ENCODE results near the gene HAS3.
"Not testable (repeated sequence)": the region's sequence is repeated elsewhere in the genome, so short reads cannot be mapped to it uniquely, and the experiment has no call there.

The HAS3 gene, protein sequence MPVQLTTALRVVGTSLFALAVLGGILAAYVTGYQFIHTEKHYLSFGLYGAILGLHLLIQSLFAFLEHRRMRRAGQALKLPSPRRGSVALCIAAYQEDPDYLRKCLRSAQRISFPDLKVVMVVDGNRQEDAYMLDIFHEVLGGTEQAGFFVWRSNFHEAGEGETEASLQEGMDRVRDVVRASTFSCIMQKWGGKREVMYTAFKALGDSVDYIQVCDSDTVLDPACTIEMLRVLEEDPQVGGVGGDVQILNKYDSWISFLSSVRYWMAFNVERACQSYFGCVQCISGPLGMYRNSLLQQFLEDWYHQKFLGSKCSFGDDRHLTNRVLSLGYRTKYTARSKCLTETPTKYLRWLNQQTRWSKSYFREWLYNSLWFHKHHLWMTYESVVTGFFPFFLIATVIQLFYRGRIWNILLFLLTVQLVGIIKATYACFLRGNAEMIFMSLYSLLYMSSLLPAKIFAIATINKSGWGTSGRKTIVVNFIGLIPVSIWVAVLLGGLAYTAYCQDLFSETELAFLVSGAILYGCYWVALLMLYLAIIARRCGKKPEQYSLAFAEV

DNA sequence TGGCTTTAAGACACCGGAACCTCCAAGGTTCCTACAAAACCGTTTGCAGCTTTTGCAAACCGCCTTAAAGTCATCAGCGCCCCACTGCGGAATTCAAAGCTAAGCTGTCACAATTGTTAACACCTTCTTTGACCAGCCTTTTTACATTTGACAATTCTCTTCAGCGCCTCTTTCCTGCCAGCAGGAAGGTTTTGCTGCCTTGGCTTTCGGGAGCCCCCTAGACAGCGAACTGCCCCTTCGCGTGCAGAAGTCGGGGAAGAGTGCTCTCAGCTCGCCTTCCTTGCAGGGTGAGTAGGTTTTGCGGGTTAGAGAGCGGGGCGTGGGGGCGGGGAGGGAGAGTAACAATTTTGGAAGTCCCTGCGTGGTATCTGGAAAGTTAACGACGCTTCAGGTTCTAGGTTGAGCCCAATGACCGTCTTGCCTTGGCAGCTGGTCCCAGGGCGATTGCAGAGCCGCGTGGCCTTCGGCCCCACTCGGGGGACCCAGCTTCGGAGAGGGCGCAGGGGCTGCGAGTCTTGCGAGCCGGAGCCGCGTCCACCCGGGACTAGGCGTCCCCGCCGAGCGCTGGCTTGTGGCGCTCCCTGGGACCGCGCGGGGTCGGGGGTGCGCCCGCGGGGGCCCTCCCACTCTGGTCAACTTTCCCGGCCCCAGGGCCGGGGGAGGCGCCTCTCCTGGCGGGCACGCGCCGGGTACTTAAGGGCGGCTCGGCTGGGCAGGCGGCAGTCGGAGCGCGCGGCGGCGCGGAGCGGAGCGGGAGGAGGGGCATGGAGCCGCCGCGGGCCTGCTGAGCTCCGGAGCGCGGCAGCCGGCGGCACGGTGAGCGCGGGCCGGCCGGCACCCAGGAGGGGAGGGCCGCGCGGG is at the start of gene HAS3:
TSS of gene HAS3 (plus strand) at position 153 of the 861 bp plus-strand sequence. CDS start 3,743 bp downstream, outside the sequence.
- DNase-seq, result no peak

DNA sequence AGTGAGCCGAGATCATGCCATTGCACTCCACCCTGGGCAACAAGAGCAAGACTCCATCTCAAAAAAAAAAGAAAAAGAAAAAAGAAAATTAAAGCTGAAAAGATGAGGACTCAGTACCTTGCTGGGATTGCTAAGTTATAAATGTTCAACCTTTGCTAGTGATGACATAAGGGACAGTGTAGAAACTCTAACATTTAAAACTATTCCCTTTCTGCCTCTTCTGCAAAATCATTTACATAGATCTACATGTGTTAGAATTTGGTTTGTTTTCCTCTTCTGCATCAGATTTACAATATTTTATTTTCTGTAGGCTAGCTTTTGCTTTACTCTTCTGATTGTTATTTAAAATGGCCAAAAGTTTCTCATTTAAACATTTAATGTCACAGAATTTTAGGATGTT is 49.5 kb upstream of the HAS3 start:
- no peak for DNase-seq

DNA sequence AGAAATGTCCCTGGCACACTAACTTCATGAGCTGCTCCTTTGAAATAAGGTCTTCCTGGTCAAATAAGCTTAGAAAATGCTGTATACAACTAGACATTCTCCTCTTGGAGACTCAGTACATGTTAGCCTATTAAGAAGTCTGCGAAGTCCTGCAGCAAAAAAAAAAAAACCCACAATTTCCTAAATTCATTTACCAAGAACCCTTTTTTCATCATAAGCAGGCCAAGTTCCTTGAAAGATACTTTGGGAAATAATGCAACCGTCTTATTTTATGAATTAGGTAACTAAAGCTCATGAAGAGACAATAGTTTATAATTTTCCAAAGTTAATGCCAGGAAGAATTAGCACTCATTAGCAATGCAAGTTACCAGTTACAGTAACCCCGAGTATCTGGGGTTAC is 49.0 kb upstream of the HAS3 start:
- no peak for DNase-seq

- no peak for DNase-seq
Observed at GRCh38 chr16:69057400-69058378, 47.8 kb upstream of the HAS3 start.

DNA sequence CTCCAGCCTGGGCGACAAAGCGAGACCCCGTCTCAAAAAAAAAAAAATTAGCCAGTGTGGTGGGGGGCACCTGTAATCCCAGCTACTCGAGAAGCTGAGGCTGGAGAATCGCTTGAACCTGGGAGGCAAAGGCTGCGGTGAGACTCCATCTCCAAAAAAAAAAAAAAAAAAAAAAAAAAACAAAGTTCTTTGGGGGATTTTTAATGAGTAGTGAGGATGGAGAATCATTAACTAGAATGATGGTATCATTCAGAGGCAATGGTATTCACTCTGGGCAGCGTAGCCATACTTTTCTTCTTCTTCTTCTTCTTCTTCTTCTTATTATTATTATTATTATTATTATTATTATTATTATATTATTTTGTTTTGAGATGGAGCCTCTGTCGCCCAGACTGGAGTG is 42.0 kb upstream of the HAS3 start:
- DNase-seq, result not testable (repeated sequence)

GRCh38 chr16:69064124-69064763 is 41.2 kb upstream of the HAS3 start:
- DNase-seq, result no peak

- no peak for DNase-seq
Observed at GRCh38 chr16:69064764-69065313, 40.6 kb upstream of the HAS3 start.

DNA sequence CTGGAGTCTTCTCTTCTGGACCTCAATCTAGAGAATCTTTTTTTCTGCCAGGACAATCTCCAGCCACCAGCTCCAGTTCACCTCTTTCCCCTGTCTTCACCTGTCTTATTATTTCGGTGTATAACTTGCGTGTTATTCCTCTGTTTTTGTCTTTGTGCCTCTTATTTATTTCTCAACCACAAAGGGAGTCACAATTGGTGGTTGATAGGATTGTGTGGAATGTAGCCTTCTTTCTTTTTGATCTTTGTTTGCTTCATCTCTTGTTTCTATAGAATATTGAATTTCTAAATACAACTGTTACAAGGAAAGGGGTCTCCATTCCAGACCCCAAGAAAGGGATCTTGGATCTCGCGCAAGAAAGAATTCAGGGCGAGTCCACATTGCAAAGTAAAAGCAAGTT is 35.9 kb upstream of the HAS3 start:
- no peak for DNase-seq

DNA sequence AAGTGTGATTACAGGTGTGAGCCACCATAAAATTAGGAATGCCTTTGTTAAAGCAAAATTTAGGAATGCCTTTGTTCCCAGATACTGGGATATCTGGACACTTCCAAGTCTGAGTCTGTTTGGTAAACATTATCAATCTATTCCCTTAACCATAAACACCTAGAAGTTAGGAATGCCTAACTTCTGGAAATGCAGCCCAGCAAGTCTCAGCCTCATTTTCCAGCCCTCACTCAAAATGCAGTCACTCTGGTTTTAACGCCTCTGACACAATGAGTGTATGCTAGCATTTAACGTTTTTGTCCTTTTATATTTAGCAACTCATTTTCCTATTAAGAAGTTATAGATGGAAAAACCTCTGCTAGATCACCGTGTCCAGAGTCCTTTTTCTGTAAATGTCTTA is 34.4 kb upstream of the HAS3 start:
- DNase-seq, result no peak

DNA sequence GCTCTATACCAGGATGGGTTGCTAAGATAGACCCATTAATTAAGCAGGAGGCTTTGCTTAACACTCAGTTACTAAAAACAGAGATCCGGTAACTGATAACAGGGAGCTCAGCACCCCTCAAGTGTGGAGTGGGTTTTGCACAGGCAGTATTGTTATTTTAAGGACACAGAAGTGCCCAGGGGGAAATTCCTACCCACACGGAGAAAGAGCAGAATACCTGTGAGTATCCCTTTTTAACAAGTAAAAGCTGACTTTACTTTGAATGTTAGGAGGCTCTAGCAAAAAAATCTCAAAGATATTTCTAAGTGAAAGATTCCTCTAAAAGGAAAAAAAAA is 32.8 kb upstream of the HAS3 start:
- no peak for DNase-seq

DNA sequence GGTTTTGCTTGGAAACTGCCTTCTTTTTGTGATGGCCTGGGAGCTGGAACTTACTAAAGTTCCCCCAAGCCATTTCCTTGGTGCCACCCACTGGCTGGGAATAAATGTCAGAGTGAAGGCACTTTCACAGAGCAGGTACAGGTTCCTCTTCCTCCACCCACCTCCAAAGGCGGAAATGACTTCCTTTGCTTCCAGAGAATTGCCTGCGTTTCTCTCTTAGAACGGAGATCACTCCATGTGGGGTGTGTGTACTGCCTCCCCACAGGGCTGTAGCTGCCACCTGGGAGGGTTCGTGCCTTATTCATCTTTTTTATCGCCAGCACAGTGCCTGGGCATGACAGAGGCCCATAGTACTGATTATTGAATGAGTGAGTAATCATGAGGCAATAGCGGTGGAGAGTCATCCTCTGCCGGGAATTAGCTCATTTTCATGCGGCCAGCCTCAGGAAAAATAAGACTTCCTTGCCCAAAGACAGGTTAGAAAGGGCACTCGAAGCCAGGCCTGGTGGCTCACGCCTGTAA is 32.2 kb upstream of the HAS3 start:
- no peak for DNase-seq

GRCh38 chr16:69077251-69077650 is 28.2 kb upstream of the HAS3 start:
- no peak for DNase-seq

DNA sequence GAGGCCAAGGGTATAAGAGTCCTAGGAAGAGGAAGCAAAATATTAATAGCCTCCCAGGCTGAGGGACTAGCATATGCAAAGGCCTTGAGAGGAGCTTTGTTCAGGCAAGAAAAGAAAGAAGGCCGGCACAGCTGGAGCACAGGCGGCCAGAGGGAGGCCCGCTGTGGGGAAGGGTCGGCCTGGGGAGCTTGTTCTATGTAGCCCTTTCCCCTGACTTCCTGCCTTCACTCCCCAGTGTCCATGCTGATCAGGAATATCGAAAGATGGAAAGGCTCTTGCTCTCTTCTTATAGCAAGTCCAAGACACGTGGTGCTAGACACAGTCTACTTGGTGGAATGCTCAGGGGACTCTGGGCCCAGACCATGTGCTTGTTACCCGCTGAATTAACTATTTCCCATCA is 27.4 kb upstream of the HAS3 start:
- no peak for DNase-seq

- no peak for DNase-seq
Observed at GRCh38 chr16:69079697-69080096, 25.8 kb upstream of the HAS3 start.

- DNase-seq, result no peak
Observed at GRCh38 chr16:69083306-69083941, 22.0 kb upstream of the HAS3 start.

DNA sequence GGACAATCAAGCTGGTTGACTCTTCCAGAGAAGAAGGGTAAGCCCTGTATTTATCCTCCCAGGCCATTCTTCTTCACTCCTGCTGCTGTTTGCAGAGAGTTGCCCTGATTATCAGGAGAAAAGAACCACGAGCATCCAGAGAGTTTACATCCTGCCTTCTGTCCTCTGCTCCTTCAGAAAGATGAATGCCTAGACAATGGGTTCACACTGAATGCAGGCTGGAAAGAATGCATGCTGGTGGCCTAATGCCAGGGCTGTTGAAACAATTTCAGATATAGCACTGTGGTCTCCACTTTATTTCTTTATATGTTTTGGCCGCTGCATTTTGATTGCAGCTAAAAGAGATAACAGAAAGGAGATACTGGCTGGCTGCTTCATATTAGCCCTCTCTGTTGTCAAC is 21.2 kb upstream of the HAS3 start:
- no peak for DNase-seq

DNA sequence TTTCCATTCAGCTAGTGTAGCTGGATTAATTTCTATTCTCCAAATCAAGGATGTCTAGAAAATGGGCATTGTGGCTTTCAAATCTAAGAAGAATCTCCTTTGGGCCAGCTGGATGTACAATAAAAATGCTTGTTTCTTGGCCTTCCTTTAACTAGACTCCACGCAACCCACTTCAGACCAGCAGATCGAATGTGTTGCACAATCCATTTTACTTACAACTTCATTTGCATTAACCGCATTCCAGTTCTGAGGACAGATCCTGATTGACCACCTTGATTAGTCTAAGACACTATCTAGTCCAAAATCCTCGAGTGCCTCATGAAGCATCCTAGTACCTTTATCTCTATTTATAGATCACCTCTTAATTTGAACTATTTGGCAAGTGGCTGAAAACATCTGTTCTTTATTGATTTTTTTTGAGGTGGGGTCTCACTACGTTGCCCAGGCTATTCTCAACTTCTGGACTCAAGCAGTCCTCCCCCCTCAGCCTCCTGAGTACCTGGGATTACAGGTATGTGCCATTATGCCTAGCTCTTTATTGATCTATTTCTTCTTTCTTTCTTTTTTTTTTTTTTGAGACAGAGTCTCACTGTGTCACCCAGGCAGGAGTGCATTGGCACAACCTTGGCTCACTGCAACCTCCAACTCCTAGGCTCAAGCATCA is 20.3 kb upstream of the HAS3 start:
- DNase-seq, result no peak

- no peak for DNase-seq
Observed at GRCh38 chr16:69087161-69087581, 18.3 kb upstream of the HAS3 start.

DNA sequence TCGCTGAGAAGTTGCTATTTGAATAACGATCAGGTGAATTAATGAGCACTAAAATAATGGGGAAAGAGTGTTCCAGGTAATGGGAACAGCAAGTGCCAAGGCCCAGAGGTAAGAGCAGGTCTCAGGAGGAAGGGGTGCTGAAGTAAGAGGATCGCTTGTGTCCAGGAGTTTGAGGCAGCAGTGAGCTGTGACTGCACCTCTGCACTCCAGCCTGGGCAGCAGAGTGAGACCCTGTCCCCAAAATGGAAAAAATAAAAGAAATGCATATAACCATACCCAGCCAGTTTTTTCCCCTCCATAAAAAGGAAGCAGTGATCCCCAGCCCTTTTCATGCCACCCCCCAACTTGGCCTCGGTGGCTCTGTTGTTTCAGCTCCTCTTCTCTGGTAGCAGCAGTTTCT is 16.8 kb upstream of the HAS3 start:
- DNase-seq, result no peak

- no peak for DNase-seq
Observed at GRCh38 chr16:69089091-69089910, 16.2 kb upstream of the HAS3 start.

Data from activated effector memory CD4-positive, alpha-beta T cell treated with Interleukin-2 at 50 U/mL for 16 hours (primary cell).